CD4-positive, alpha-beta T cell treated with Interleukin-4 for 1 hour (primary cell): ENCODE data around the gene KLHDC9.
"Not testable (repeated sequence)": the region's sequence is repeated elsewhere in the genome, so short reads cannot be mapped to it uniquely, and the experiment has no call there.

ENCODE experiments used
- DNase-seq, 2 donors: peaks; one replicate each; pipeline ENCODE4 v3.0.0-alpha.2; 2020 to 2022

The KLHDC9 gene, protein sequence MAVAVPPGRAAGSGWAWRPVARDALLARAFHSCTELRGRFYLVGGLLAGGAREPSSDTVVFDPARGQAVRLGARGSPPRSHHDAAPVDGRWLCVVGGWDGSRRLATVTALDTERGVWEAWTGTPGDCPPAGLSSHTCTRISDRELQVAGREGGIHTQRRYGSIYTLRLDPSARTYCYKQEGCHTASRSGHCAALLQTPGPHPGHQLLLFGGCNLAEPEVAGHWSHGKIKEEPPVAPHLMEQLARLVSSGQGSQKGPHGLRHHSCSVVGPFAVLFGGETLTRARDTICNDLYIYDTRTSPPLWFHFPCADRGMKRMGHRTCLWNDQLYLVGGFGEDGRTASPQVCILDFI

DNA sequence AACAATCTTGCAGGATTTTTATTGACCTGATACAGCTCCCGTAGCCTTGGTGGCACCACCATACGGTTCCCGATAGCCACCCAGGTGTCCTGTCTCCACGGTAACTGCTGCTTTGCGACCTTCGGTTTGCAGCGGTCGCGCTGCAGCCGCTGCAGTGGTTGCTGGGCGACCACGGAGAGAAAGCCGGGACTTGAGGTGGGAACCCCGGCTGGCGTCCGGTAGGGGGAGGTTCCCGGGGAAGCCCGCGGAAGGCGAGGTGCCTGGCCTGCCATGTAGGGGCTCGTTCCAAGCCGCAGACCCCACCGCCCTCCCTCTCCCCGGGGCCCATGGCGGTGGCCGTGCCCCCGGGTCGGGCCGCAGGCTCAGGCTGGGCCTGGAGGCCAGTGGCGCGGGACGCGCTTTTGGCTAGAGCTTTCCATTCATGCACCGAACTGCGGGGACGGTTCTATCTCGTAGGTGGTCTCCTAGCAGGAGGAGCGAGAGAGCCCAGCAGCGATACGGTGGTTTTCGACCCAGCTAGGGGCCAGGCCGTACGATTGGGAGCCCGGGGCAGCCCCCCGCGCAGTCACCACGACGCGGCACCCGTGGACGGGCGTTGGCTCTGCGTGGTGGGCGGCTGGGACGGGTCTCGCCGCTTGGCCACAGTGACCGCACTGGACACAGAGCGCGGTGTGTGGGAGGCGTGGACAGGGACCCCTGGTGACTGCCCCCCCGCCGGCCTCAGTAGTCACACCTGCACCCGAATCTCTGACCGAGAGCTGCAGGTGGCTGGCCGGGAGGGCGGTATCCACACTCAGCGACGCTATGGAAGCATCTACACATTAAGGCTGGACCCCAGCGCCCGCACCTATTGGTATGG, at the start of gene KLHDC9:
KLHDC9 (plus strand) TSS at position 152 of the 859 bp plus-strand sequence; CDS start at position 327, 175 bp downstream.
- peak; percentile 77 to 87 for DNase-seq

DNA sequence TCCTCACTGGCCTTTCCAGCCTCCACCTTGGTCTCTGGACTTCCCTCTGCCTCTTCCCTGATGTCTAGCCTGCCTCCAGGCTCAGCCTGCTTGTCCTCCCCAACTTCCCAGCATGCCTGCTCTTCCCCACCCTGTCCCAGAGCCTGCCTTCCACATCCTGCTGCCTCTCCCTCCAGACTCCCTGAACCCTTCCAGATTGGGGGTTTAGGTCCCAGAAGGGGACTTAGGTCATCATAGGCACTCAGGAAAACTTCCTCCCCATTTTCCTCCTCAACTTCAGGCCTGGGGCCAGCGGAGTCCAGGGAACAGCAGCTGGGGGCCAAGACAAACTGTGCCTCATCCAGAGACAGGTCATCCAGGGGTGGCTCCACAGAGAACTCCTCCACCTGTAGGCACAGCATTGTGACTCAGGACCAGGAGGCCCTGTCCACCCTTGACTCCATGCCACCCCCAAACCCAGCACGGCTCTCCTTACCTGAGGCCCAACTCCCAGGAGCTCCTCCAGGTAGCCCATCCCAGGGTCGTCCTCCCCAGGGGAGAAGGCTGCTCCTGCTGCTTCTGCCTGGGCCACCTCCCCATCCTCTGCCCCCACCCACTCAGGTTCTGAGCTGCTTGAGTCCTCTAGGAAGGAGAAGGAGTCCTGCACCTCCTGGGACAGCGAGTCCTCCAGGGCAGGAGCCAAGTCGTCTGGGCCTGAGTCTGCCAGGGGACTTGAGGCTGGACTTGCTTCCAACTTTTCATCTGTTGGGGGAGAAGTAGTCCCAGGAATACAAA, 49.0 kb upstream of the KLHDC9 start:
- DNase-seq: no peak

DNA sequence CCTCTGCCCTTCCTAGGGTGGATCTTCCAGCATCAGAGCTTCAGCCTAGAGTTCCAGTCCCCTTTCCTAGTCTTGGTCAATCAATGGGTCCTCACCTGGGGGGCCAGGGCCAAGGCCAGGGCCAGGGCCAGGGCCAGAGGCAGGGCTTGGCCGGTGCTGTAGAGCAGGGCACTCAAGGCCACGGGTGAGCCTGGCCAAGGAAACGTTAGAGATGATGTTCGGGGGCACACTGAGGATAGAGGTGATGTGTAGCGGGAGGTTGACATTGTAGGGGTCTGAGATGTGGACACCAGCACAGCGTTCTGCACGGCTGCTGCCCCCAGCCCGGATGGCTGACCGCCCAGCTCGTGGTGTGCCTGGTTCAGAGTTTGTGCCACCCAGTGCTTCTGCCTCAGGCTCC, 46.9 kb upstream of the KLHDC9 start:
- DNase-seq: no peak

DNA sequence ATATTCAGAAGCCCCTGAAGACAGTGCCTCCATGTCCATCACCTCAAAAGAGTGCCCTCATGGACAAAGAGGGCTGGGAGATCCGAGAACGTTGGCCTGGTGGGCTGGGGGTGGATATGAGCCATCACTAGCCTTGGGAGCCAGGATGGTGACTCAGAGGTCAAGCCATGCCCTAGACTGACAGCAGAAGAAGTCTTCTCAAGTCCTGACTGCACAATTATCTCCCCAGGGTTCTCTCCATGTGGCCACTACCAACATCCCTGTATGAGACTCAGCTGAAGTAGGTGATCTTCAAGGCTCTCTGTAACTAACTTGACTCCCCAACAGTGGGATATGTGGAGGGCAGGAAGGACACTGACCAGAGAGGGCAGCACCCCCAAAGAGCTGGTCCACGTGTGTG, 45.3 kb upstream of the KLHDC9 start:
- DNase-seq: no peak

DNA sequence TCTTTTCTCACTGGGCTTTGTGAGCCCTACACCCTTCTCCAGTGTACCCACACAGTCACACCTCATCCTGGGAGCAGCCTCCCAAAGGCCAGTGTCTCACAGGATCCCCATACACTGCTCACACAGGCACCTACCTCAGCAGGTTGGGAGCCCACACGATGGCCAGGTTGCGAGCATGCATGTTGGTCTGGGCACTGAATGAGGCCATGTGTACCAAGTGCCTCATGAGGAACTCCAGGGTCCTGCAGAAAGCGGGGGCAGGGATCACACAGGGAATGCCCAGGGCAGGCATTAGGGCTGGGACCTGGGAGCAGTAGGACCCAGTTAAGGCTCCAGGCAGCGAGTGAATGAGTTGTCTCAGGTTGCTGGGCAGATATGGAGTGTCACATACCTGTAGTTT, 43.9 kb upstream of the KLHDC9 start:
- DNase-seq: no peak

DNA sequence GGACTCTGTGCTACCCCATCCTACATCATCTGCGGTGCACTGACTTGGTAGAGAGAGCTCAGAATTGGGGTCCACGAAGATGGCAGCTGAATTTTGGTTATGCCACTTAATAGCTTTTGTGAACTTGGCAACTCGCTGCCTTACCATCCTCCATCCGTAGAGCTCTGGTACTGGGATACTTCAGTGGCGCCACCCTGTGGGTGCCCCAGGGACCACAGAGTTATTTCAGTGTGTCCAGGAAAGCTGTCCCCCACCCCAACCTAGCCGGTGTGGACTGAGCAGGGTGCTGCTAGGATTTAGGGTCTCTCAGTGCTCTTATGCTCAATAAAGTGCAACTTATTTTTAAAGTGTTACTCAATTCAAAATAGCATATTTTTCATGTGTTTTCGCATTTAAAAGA, 43.4 kb upstream of the KLHDC9 start:
- DNase-seq: no peak

DNA sequence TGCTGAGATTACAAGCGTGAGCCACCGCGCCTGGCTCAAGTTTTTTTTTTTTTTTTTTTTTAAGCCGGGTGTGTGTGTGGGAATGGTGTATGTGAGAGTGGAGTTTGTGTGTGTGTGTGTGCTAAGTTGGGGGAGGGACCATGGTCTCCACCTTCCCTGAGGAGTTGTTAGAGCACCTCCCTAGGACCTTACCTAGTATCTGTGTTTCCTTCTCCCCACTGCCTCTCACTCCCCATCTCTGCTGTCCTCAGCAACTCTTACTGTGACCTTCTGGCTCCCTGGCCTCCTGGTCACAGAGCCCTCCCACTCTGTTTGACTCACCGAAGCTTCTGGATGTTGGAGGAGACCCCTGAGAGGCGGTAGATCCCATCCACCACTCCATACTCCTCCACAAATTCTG, 38.9 kb upstream of the KLHDC9 start:
- no peak for DNase-seq

DNA sequence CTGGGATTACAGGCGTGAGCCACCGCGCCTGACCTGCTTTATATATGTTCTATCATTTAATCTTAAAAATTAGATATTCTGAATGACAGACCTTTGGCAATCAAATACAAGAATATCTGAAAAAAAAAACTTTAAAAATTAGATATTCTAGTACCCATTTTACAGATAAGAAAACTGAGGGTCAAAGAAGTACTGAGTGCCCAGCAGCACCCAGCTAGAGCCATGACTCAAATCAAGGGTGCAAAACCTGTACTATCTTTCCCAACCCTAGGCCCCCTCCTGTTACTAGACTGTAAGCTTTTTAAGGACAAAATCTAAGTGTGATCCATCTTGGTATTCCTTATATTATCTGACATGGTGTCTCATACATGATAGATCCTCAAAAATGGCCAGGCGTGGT, 36.7 kb upstream of the KLHDC9 start:
- no peak for DNase-seq

DNA sequence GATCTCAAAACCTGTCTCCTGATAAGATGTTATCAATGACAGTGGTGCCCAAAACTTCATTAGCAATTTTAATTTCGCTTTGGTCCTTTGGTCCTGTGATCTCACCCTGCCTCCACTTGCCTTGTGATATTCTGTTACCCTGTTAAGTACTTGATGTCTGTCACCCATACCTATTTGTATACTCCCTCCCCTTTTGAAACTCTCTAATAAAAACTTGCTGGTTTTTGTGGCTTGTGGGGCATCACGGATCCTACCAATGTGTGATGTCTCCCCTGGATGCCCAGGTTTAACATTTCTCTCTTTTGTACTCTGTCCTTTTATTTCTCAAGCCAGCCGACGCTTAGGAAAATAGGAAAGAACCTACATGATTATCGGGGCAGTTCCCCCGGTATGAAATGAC, 34.2 kb upstream of the KLHDC9 start:
- peak in 1 of 2 donors; percentile 31 for DNase-seq

DNA sequence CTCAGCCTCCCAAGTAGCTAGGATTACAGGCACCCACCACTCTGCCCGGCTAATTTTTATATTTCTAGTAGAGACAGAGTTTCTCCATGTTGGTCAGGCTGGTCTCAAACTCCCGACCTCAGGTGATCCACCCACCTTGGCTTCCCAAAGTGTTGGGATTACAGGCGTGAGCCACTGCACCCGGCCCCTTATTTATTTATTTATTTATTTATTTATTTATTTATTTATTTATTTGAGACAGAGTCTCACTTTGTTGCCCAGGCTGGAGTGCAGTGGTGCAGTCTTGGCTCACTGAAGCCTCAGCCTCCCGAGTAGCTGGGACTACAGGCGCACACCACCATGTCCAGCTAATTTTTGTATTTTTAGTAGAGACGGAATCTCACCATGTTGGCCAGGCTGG, 32.5 kb upstream of the KLHDC9 start:
- not testable (repeated sequence) for DNase-seq

DNA sequence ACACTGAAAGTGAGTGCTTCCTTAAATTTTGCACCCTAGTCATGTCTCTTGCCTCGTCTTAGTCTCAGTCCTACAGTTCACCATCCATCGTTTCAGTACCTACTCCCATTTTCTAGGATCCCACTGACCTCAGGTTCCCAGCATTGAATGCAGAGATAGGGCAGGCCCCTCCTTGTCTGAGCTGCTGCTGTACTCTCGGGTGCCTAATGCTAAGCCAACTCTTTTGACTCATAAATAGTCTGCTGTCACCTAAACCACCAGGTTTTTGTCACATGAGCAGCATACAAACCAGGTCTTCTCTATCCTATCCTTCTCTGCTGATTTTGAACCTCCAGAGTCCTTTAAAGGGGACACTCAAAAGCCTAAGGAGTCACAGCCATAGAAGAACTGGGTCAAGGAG, 31.5 kb upstream of the KLHDC9 start:
- peak in 1 of 2 donors; percentile 34 for DNase-seq

DNA sequence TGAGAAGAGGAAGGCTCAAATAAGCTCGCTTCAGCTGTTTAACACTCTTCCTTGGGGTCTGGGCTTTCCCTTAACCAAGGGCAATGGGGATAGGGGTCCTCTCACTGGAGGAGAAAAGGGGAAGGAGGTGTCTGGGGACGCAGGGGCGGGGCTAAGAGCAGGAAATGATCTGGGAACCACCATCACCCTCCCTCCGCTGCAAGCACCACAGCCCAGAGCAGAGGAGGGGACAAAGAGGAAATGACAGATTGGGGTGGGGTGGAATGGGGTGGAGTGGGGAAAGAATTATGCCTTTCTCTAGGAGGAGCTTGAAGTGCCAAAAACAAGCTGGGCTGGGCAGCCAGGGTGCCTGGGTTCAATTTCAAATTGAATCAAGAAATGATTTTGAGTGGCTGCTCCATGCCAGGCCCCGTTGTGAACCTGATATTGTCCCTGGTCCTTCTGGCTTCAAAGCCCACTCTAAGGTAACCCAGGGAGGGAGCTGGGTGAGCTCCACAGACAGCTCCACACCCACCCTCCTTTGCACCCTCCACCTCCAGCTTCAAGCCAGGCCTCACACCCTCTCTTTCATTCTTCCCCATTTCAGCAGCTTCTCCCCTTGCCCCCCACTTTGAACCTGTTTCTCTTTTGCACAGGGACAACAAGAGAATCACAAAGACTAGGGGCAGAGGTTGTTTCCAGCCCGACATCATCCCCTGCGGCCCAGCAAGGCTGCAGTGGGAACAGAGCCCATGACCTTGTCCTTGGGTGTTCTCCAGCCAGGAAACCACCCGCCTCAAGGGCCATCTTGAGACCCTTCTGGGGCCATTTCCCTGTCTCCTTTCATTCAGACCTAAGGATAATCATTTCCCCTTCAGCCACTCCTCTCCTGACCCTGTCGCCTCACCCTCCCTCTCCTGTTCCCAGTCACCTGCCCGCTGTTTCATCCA, 29.6 kb upstream of the KLHDC9 start:
- DNase-seq: peak; percentile 93 to 94

DNA sequence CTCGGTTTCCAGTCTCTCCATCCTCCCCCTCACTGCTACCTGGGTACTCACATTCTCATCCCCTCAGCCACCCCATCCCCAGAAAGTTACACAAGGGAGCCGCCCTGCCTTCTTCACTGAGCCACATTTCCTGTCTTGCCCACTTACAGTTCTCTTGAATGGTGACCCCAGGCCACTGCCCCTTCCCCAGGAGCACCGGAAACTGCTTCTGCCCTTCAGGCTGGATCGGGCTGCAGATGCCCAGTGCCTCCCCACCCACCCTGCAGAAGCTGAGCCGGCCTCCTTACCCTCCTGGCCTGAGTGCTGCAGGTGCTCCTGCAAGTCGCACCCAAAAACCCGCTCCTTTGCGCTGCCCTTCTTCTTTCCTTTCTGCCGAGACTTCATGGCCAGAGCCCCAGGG, 28.9 kb upstream of the KLHDC9 start:
- DNase-seq: no peak

DNA sequence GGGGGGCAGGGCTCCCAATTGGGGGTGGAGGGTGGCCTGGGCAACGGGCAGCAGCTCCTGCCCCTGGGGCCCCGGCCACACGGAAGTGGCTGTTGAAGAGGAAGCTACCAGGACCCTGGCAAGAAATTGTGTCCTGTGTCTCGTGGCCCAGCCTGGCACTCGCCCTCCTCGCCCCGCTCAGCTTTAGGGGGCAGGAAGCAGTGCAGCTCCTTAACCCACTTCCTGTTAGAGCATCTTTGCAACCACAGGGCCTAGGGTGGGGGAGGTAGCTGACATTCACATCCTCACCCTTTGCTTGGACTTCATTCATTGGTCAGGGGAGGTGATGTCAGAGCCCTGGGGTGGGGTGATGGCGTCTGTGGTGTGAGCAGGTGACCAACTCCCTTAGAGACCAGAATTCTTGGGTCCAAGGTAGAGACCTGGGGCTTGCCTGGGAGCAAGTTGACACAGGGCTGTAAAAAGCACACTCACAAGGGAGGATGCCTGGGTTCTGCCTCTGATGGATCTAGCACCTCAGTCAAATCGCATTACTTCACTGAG, 28.4 kb upstream of the KLHDC9 start, which contains the start of gene ARHGAP30:
ARHGAP30 (minus strand) TSS at position 161 of the 540 bp plus-strand sequence. CDS start 267 bp downstream, outside the sequence.
- DNase-seq: peak; percentile 95

DNA sequence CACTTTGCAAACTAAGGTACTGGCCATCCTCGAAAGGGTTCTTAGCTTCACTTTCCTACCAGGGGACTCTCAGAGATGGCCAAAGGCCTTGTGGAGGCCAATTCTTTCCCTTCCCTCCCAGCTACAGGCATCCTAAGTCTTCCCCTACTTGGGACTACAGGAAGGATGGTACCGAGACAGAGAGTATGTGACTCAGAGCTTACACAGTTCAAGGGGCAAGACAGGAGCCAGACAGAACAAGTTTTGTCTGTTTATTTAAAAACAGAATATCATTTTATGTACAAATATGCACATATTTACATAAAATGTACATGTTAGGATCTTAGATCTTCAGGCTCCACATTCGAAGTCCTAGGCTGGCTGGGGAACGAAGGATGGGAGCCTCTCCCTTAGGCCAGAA, 27.4 kb upstream of the KLHDC9 start:
- no peak for DNase-seq

DNA sequence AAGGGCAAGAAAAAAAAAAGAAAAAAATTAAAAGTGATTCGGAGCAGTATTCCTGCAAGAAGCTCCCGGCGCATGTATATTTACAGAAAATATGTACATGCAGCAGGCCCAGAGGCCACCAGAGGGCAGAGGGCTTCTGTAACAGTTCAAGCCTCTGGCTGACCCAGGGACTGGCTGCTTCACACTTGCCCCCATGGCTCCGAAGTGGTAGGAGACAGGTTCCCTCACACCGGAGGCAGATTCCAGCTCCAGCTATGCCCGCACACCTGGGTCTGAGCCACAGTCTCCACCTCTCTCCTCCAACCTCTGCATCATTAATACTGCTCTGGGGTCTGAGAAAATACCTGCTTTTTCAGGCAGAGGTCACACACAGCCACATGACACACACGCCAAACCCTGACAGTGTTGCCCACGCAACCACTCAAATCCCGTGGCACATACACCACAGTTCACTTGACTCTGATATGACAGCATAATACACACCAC, 26.2 kb upstream of the KLHDC9 start:
- peak; percentile 58 to 73 for DNase-seq

DNA sequence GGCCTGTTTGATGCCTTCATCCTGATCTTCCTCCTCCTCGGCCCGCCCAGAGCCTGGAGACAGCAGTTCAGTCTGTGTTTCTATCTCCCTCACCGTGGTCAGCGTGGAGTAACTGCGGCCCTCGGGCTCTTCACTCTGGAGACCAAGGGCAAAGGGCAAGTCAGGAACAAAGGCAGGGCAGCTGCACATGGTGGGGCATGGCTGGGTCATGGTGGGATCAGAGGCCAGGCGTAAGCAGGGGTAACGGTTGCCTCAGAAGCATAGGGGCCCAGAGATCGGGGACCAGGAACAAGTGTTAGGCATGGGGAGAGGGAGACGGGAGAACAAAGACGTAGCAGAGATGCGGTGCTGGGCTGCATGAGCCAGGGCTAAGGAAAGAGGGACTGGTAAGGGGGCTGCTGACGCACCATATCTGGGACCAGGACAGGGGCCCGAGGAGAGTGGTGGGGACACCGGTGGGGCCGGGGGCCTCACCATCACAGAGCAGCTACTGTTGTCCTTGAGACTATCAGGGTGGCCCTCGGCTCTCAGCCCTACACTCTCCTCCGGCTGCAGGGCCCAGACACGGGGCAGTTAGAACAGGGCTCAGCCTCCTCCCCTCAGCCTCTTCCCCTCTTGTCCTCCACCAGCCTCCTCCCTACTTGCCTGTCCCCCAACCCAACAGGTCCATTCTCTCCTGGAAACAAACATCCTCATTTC, 25.3 kb upstream of the KLHDC9 start:
- DNase-seq: no peak

DNA sequence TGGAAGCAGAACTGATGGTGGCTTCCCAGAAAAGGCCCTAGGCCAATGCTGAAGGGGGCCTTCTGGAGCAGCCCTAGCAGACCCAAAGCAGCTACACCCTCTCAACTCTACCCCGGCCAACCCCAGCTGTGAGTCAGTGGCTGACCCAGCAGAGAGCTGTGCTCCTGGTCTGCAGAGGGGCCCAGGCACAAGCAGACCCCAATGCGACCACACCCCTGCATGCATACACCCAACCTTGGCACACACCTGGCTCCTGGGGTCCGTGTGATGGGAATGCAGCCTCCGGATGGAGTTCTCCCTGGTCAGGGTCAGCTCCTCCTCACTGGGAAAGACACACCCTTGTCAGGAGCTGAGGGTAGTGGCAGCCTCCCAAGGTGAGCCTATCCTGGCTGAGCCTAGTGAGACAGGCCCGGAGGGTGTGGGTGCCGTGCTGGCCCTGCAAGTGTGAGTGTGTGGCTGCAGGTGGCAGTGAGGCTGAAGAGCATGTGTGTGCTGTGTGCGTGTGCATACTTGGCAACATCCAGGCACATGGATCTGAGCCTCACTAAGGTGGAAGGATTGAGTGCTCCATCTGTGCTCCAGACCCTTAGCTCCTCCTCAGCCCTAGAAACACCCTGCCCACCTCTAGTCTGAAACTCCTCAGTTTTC, 24.6 kb upstream of the KLHDC9 start:
- no peak for DNase-seq

DNA sequence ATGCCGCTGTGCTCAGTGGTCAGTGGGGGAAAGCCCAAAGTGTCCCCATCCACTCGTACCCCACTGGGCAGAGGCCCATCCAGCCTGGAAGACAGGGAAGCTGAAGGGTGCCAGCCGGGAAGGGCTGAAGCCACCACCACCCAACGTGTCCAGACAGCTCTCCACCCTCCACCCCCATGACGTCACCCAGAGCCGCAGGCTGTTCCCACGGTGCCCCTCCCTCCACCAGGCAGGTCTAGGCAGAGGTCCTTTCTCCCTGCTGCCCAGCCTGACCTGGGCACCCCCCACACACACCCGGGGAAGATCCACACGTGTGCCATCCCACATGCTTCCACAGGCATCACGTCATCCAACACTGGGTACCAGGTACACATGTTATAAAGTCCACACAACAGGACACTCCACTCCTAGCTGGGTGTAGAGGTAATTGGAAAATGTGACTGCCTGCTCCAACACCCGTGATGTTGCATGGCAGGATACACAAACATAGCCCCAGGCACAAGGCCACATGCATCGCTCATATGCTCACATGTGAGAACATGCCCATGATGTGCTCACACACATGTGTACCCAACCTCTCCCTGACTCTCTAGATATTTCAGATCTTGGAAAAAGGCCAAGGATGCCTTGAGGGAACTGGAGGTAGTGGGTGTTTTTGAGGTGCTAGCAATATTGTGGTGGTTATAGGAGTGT, 23.3 kb upstream of the KLHDC9 start:
- no peak for DNase-seq

DNA sequence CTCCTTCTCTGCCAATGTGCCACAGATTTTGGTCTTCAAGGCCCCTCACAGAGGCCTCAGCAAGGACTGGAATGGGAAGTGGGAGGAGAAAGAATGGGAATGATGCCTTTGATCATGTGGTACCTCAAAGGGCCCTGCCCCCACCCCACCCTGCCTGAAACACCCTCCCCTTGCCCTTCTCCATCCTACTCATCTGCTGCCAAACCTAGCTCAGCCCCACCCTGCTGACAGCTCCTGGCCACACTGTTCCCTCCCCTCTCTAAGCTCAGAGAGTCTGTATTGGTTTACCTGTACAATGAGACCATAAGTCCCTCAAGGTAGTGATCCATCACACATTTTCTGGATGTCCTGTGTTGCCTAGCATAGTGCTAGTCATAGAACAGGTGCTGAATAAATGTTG, 21.8 kb upstream of the KLHDC9 start:
- DNase-seq: no peak
